Kidney (tissue), 14 donors: ENCODE results near the gene NEUROD6. TPM values are rescaled to one million over a fixed set of nuclear protein-coding genes. Genes with fewer than 3 reads are reported as not detected.
A peak's percentile ranks its signal among the peaks of the same experiment; 100 is the strongest.

Source experiments
- DNase-seq, 5 donors: peaks; one replicate each; pipeline ENCODE4 v3.0.0-alpha.2; 2013 to 2020
- FAIRE-seq: peaks from 2 replicates; lab custom pipeline; 2012; peaks lifted over from hg19 to GRCh38; lab: Jason Lieb, UNC
- H3K27ac ChIP-seq, 2 donors: one replicate each; pipeline ENCODE4 v1.7.0; 2013; ENCODE audit warnings: low read depth in 2 of 2, low read length in 2 of 2, inconsistent platforms in 1 of 2
- H3K27me3 ChIP-seq: one replicate; pipeline ENCODE4 v1.7.1; 2013; ENCODE audit warnings: low read length, inconsistent platforms; ENCODE audit not compliant: control insufficient read depth, insufficient read depth
- H3K36me3 ChIP-seq, 3 donors: one replicate each; pipeline versions ENCODE4 v1.7.0 to v1.7.1; 2013; ENCODE audit warnings: low read length in 3 of 3, control low read depth in 1 of 3, inconsistent platforms in 1 of 3; ENCODE audit not compliant: insufficient read depth in 3 of 3, control insufficient read depth in 2 of 3
- H3K4me1 ChIP-seq, 3 donors: one replicate each; pipeline versions ENCODE4 v1.7.0 to v1.7.1; 2013; ENCODE audit warnings: low read length in 3 of 3, inconsistent platforms in 1 of 3, low read depth in 1 of 3; ENCODE audit not compliant: control insufficient read depth in 2 of 3, insufficient read depth in 2 of 3
- H3K4me3 ChIP-seq, 3 donors: one replicate each; pipeline versions ENCODE4 v1.7.0 to v1.8.1; 2013; ENCODE audit warnings: low read length in 3 of 3, control low read depth in 1 of 3, inconsistent platforms in 1 of 3
- H3K9ac ChIP-seq, 3 donors: one replicate each; pipeline versions ENCODE4 v1.7.0 to v1.7.1; 2013; ENCODE audit warnings: low read length in 3 of 3, control low read depth in 1 of 3, inconsistent platforms in 1 of 3
- H3K9me3 ChIP-seq, 3 donors: one replicate each; pipeline versions ENCODE4 v1.7.0 to v1.7.1; 2013; ENCODE audit warnings: low read length in 3 of 3, control low read depth in 1 of 3, inconsistent platforms in 1 of 3; ENCODE audit not compliant: control insufficient read depth in 2 of 3, insufficient read depth in 1 of 3
- intact Hi-C: fragments of 100-400 bp; cut with DNase I; formaldehyde crosslinking; loops from one replicate; pipeline ENCODE4 v1.11.1; 2022
- polyA plus RNA-seq: library from polyadenylated mRNA; stranded (reverse); fragments of 350-450 nt; fragmentation: Illumina TruSeq; extraction: RNeasy Lipid Tissue Mini Kit (QIAGEN cat#74804); gene quantifications from one replicate; pipeline ENCODE4 v1.2.3, GENCODE V29; 2014; ENCODE audit warnings: low read depth, low replicate concordance; ENCODE audit not compliant: insufficient read depth
- total RNA-seq: library from RNA; stranded (reverse); fragmentation: NEBNext Ultra II Directional; extraction: Animal tissue kit (Norgen Biotek cat#: 25700); gene quantifications from one replicate; pipeline ENCODE4 v1.2.1, GENCODE V29; 2021
- TF ChIP-seq, protein P1 (sequence below): IDR thresholded peaks from 3 replicates; pipeline ENCODE4 v1.5.1; 2012; ENCODE audit warnings: mild to moderate bottlenecking, moderate library complexity, borderline replicate concordance; ENCODE audit not compliant: insufficient read depth; ENCODE audit errors: extremely low read depth
- donor health status: control.
- donor health status: control.
- donor health status: control.
- donor health status: control.
- donor health status: control.
- donor health status: DM: yes; HTN: yes; CAD: no.
- donor health status: Normal renal cell carcinoma (clear cell type).

Gene NEUROD6
- total and polyA plus RNA-seq, 2 donors from 2014 or later = not detected

DNA sequence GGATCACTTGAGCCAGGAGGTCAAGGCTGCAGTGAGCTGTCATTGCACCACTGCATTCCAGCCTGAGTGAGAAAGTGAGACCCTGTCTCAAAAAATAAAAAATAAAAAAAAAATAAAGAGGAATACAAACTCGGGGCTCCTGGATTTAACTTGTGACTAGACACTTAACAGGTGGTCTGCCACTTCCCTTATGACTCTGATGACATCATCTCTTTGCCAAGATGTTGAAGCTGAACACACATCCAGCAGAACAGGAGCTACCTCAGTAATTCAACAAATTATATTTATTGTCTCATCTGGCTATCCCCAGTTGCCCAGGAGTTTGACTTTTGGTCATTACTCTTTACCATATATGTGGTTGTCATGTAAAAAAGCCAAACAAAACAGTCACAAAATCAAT, 35.3 kb downstream of the NEUROD6 start:
- FAIRE-seq (no peak), DNase-seq (no peak)
- Histone ChIP-seq H3K27ac (no peak overlapping the region), H3K27me3 (no peaks in the 10 kb centered on the region), H3K4me3 (no peak overlapping the region), H3K9ac (no peak overlapping the region), H3K36me3 (no peaks in the 10 kb centered on the region), H3K4me1 (no peaks in the 10 kb centered on the region), H3K9me3 (no peaks in the 10 kb centered on the region)
- TF ChIP-seq, protein P1, sequence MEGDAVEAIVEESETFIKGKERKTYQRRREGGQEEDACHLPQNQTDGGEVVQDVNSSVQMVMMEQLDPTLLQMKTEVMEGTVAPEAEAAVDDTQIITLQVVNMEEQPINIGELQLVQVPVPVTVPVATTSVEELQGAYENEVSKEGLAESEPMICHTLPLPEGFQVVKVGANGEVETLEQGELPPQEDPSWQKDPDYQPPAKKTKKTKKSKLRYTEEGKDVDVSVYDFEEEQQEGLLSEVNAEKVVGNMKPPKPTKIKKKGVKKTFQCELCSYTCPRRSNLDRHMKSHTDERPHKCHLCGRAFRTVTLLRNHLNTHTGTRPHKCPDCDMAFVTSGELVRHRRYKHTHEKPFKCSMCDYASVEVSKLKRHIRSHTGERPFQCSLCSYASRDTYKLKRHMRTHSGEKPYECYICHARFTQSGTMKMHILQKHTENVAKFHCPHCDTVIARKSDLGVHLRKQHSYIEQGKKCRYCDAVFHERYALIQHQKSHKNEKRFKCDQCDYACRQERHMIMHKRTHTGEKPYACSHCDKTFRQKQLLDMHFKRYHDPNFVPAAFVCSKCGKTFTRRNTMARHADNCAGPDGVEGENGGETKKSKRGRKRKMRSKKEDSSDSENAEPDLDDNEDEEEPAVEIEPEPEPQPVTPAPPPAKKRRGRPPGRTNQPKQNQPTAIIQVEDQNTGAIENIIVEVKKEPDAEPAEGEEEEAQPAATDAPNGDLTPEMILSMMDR = no peak
- intact Hi-C loops = no loop called here

DNA sequence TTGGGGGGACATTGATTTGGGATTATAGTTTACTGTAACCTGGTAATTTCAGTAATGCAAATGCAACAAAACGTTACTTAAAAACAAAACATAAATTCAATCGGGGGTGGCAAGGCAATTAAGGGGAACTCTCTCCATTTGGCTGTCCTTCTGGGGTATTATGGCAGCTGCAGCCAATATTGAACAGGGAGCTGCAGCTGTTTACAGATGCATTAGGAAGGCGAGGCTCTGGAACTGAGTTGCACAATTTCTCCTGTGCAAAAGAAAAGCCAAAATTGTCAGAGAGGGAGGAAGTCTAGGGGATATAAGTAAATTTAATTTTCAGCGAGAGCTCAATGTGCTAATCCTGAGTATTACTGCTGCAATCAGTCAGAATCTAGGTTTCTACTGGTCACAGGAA, 36.1 kb downstream of the NEUROD6 start:
- no peak overlapping the region for H3K9ac ChIP-seq
- no peak overlapping the region for H3K27ac ChIP-seq
- no peaks in the 10 kb centered on the region for H3K4me1 ChIP-seq
- H3K36me3 ChIP-seq = no peaks in the 10 kb centered on the region
- intact Hi-C loops = no loop called here
- H3K9me3 ChIP-seq = no peaks in the 10 kb centered on the region
- TF ChIP-seq, protein P1 = no peak
- no peak for FAIRE-seq
- DNase-seq = no peak
- no peaks in the 10 kb centered on the region for H3K27me3 ChIP-seq
- no peak overlapping the region for H3K4me3 ChIP-seq

DNA sequence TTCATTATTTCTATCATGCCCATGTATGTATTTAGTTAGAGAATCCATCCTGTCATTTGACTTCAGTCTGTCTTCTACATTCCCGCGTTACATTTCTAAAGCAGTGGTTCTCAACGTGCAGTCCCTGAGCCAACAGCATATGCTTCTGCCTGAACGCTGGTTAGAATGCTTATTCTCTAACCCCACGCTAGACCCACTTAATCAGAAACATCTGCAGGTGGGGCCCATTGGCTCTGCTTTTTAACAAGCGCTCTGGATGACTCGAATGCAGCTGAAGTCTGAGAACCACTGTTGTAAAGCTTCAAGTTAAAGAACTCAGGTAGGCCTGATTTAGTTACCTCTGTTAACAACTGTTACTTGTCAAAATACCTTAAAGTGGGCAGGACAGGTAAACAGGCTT, 38.2 kb downstream of the NEUROD6 start:
- DNase-seq (no peak), FAIRE-seq (no peak)
- Histone ChIP-seq H3K9me3 (no peaks in the 10 kb centered on the region), H3K4me3 (no peak overlapping the region), H3K27ac (no peak overlapping the region), H3K9ac (no peak overlapping the region), H3K27me3 (no peaks in the 10 kb centered on the region), H3K4me1 (no peaks in the 10 kb centered on the region), H3K36me3 (no peaks in the 10 kb centered on the region)
- TF ChIP-seq, protein P1 = no peak
- intact Hi-C loops = no loop called here

DNA sequence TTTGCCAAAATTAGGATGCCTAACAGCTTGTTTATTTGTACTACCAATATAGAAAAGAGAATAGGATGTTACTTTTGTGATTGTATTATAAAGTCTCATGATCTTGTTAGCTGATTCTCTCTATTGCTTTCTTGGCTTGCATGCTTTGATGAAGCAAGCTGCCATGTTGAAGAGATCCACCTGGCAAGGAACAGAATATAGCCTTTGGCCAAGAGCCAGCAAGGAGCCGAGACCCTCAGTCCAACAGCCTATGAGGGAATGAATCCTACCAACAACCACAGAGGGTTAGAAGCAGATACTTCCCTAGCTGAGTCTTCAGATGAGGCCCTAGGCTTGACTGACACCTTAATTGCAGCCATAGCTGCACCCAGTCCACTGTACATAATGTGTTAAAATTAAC, 41.2 kb downstream of the NEUROD6 start:
- Histone ChIP-seq H3K4me1 (no peaks in the 10 kb centered on the region), H3K9ac (no peak overlapping the region), H3K27ac (no peak overlapping the region), H3K4me3 (no peak overlapping the region), H3K36me3 (no peaks in the 10 kb centered on the region), H3K27me3 (no peaks in the 10 kb centered on the region), H3K9me3 (no peaks in the 10 kb centered on the region)
- TF ChIP-seq, protein P1 = no peak
- intact Hi-C loops = no loop called here
- no peak for FAIRE-seq
- peak in 1 of 5 donors; percentile 22 for DNase-seq
